ENCODE measurements around the gene C15orf39.
"Not testable (repeated sequence)": the region's sequence is repeated elsewhere in the genome, so short reads cannot be mapped to it uniquely, and the experiment has no call there.

Gene C15orf39

GRCh38 chr15:75201616-75202250 is at the start of gene C15orf39:
C15orf39 (plus strand) TSS chr15:75201882; CDS start chr15:75206049, 4,167 bp downstream.
- peak; percentile 60 for DNase-seq (ENCODE audit: low read depth)

GRCh38 chr15:75152382-75153079 is 49.2 kb upstream of the C15orf39 start:
- no peak for DNase-seq (ENCODE audit: low read depth)

GRCh38 chr15:75153087-75153486 is 48.6 kb upstream of the C15orf39 start:
- peak; percentile 47 for DNase-seq (ENCODE audit: low read depth)

- DNase-seq (ENCODE audit: low read depth), result no peak
Observed at GRCh38 chr15:75153565-75154276, 48.0 kb upstream of the C15orf39 start.

- no peak for DNase-seq (ENCODE audit: low read depth)
Observed at GRCh38 chr15:75154461-75155062, 47.1 kb upstream of the C15orf39 start.

- no peak for DNase-seq (ENCODE audit: low read depth)
Observed at GRCh38 chr15:75156326-75157215, 45.1 kb upstream of the C15orf39 start.

- DNase-seq (ENCODE audit: low read depth), result no peak
Observed at GRCh38 chr15:75158402-75158801, 43.3 kb upstream of the C15orf39 start.

- DNase-seq (ENCODE audit: low read depth), result no peak
Observed at GRCh38 chr15:75159244-75159643, 42.4 kb upstream of the C15orf39 start.

GRCh38 chr15:75161106-75161916 is 40.4 kb upstream of the C15orf39 start:
- DNase-seq (ENCODE audit: low read depth), result no peak

- DNase-seq (ENCODE audit: low read depth), result no peak
Observed at GRCh38 chr15:75161917-75162414, 39.7 kb upstream of the C15orf39 start.

GRCh38 chr15:75163150-75163564 is 38.5 kb upstream of the C15orf39 start:
- DNase-seq (ENCODE audit: low read depth), result no peak

GRCh38 chr15:75164625-75165350 is 36.9 kb upstream of the C15orf39 start:
- DNase-seq (ENCODE audit: low read depth), result no peak

GRCh38 chr15:75166489-75167063 is 35.1 kb upstream of the C15orf39 start:
- not testable (repeated sequence) for DNase-seq (ENCODE audit: low read depth)

GRCh38 chr15:75167588-75168350 is 33.9 kb upstream of the C15orf39 start:
- no peak for DNase-seq (ENCODE audit: low read depth)

GRCh38 chr15:75168374-75168773 is 33.3 kb upstream of the C15orf39 start:
- no peak for DNase-seq (ENCODE audit: low read depth)

- DNase-seq (ENCODE audit: low read depth), result no peak
Observed at GRCh38 chr15:75170203-75170602, 31.5 kb upstream of the C15orf39 start.

- no peak for DNase-seq (ENCODE audit: low read depth)
Observed at GRCh38 chr15:75170711-75171341, 30.9 kb upstream of the C15orf39 start.

GRCh38 chr15:75171408-75171807 is 30.3 kb upstream of the C15orf39 start:
- DNase-seq (ENCODE audit: low read depth), result peak; percentile 62
